SK-N-SH treated with all-trans-retinoic acid at 6 μM for 48 hours (cell line): ENCODE measurements around the gene MAP7.
A peak's percentile ranks its signal among the peaks of the same experiment; 100 is the strongest.
"Not testable (repeated sequence)": the region's sequence is repeated elsewhere in the genome, so short reads cannot be mapped to it uniquely, and the experiment has no call there.

Experiments used
- ARNTL ChIP-seq: fragments of 450-650 bp; formaldehyde crosslinking; IDR thresholded peaks from 2 replicates; pipeline ENCODE4 v1.5.0; 2020; ENCODE audit warnings: low read depth, mild to moderate bottlenecking, moderate library complexity, borderline replicate concordance
- ESRRG ChIP-seq: fragments of 250-450 bp; sonication (Bioruptor Pico); IDR thresholded peaks from 2 replicates; pipeline ENCODE4 v1.6.1; 2021; ENCODE audit warnings: mild to moderate bottlenecking
- GLIS3 ChIP-seq: fragments of 250-450 bp; sonication (Bioruptor Pico); IDR thresholded peaks from 2 replicates; pipeline ENCODE4 v1.5.0; 2020; ENCODE audit warnings: mild to moderate bottlenecking, moderate library complexity
- POU6F1 ChIP-seq: fragments of 250-450 bp; sonication (Bioruptor Pico); IDR thresholded peaks from 2 replicates; pipeline ENCODE4 v1.8.0; 2021; ENCODE audit warnings: low read depth, mild to moderate bottlenecking, moderate library complexity, borderline replicate concordance
- PPARA ChIP-seq: fragments of 250-450 bp; sonication (Bioruptor Pico); IDR thresholded peaks from 2 replicates; pipeline ENCODE4 v1.5.0; 2020; ENCODE audit warnings: mild to moderate bottlenecking, borderline replicate concordance
- RARB ChIP-seq: fragments of 250-450 bp; sonication (Bioruptor Pico); IDR thresholded peaks from 2 replicates; pipeline ENCODE4 v1.8.0; 2021; ENCODE audit warnings: mild to moderate bottlenecking, moderate library complexity
- SNAI2 ChIP-seq: fragments of 250-450 bp; sonication (Bioruptor Pico); IDR thresholded peaks from 2 replicates; pipeline ENCODE4 v1.5.0; 2020; ENCODE audit warnings: mild to moderate bottlenecking, moderate library complexity
- TSHZ2 ChIP-seq: fragments of 250-450 bp; sonication (Bioruptor Pico); IDR thresholded peaks from 2 replicates; pipeline ENCODE4 v1.5.0; 2020; ENCODE audit warnings: mild to moderate bottlenecking, moderate library complexity
- ZC3H10 ChIP-seq: fragments of 250-450 bp; sonication (Bioruptor Pico); IDR thresholded peaks from 2 replicates; pipeline ENCODE4 v1.5.1; 2021; ENCODE audit warnings: mild to moderate bottlenecking, moderate library complexity
- ZFP3 ChIP-seq: fragments of 250-450 bp; sonication (Bioruptor Pico); IDR thresholded peaks from 2 replicates; pipeline ENCODE4 v1.5.0; 2020; ENCODE audit warnings: mild to moderate bottlenecking, moderate library complexity
- ZNF8 ChIP-seq: fragments of 450-650 bp; formaldehyde crosslinking; IDR thresholded peaks from 2 replicates; pipeline ENCODE4 v1.5.0; 2020; ENCODE audit warnings: mild to moderate bottlenecking, moderate library complexity
- TF ChIP-seq, protein P1 (sequence below): fragments of 250-450 bp; sonication (Bioruptor Pico); IDR thresholded peaks from 2 replicates; pipeline ENCODE4 v1.8.0; 2020; ENCODE audit warnings: mild to moderate bottlenecking, moderate library complexity, borderline replicate concordance
- TF ChIP-seq, protein P2 (sequence below): fragments of 250-450 bp; sonication (Bioruptor Pico); IDR thresholded peaks from 2 replicates; pipeline ENCODE4 v1.5.1; 2021; ENCODE audit warnings: mild to moderate bottlenecking, moderate library complexity

DNA sequence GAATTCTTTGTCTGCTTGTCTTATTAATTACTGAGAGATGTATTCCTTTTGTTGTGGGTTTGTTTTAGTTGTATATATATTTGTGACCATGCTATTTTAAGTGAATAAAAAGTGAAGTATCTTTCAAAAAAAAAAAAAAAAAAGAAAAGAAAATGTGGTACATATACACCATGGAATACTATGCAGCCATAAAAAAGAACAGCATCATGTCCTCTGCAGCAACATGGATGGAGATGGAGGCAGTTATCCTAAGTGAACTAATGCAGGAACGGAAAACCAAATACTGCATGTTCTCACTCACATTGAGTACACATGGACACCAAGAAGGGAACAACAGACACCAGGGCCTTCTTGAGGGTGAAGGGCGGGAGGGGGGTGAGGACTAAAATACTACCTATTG is 67.2 kb downstream of the MAP7 start:
- not testable (repeated sequence) for TF ChIP-seq ZFP3 (CRISPR knock-in tag); TSHZ2 (CRISPR knock-in tag); RARB (CRISPR knock-in tag); POU6F1; GLIS3 (CRISPR knock-in tag); PPARA (CRISPR knock-in tag); SNAI2 (CRISPR knock-in tag); ESRRG (CRISPR knock-in tag); ZC3H10; ARNTL (CRISPR knock-in tag)
- peak; percentile 88 for TF ChIP-seq ZNF8
- TF ChIP-seq, protein P1, sequence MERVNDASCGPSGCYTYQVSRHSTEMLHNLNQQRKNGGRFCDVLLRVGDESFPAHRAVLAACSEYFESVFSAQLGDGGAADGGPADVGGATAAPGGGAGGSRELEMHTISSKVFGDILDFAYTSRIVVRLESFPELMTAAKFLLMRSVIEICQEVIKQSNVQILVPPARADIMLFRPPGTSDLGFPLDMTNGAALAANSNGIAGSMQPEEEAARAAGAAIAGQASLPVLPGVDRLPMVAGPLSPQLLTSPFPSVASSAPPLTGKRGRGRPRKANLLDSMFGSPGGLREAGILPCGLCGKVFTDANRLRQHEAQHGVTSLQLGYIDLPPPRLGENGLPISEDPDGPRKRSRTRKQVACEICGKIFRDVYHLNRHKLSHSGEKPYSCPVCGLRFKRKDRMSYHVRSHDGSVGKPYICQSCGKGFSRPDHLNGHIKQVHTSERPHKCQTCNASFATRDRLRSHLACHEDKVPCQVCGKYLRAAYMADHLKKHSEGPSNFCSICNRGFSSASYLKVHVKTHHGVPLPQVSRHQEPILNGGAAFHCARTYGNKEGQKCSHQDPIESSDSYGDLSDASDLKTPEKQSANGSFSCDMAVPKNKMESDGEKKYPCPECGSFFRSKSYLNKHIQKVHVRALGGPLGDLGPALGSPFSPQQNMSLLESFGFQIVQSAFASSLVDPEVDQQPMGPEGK: not testable (repeated sequence)
- TF ChIP-seq, protein P2, sequence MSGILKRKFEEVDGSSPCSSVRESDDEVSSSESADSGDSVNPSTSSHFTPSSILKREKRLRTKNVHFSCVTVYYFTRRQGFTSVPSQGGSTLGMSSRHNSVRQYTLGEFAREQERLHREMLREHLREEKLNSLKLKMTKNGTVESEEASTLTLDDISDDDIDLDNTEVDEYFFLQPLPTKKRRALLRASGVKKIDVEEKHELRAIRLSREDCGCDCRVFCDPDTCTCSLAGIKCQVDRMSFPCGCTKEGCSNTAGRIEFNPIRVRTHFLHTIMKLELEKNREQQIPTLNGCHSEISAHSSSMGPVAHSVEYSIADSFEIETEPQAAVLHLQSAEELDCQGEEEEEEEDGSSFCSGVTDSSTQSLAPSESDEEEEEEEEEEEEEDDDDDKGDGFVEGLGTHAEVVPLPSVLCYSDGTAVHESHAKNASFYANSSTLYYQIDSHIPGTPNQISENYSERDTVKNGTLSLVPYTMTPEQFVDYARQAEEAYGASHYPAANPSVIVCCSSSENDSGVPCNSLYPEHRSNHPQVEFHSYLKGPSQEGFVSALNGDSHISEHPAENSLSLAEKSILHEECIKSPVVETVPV (CRISPR knock-in tag): not testable (repeated sequence)
